ENCODE measurements around the gene RNU5D-1.

DNA sequence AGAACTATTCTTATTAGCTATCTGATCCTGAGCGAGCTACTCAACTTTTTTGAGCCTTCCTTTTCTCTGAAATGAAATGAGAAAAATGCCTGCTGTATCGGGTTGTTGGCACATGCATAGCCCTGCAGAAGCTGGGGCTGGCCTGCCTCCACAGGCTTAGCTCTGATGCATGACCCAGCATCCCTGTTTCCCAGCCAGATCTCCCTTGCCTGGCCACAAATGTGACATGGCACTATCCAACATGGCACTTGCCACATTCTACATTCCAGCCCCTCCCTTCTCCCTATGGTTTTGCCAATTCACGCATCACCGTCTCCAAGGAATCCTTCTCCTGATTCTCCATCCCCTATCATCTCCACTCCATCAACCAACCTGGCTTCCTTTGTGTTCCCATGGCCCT is 13.8 kb downstream of the RNU5D-1 start:
- TF ChIP-seq, protein P1, sequence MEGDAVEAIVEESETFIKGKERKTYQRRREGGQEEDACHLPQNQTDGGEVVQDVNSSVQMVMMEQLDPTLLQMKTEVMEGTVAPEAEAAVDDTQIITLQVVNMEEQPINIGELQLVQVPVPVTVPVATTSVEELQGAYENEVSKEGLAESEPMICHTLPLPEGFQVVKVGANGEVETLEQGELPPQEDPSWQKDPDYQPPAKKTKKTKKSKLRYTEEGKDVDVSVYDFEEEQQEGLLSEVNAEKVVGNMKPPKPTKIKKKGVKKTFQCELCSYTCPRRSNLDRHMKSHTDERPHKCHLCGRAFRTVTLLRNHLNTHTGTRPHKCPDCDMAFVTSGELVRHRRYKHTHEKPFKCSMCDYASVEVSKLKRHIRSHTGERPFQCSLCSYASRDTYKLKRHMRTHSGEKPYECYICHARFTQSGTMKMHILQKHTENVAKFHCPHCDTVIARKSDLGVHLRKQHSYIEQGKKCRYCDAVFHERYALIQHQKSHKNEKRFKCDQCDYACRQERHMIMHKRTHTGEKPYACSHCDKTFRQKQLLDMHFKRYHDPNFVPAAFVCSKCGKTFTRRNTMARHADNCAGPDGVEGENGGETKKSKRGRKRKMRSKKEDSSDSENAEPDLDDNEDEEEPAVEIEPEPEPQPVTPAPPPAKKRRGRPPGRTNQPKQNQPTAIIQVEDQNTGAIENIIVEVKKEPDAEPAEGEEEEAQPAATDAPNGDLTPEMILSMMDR (IDR thresholded peaks at IDR 0.05): no peak
- TF ChIP-seq POLR2A (IDR thresholded peaks at IDR 0.05): no peak
